LNCaP clone FGC (cell line): ENCODE results near the gene GRIK3.

Source experiments
- DNase-seq: peaks from one replicate; pipeline ENCODE4 v3.0.0-alpha.2; 2011; ENCODE audit warnings: low read depth
- H3K4me3 ChIP-seq: 2 replicates; pipeline ENCODE4 v1.5.1; 2011; ENCODE audit warnings: mild to moderate bottlenecking, low read depth, low read length, control low read depth
- CTCF ChIP-seq: IDR thresholded peaks from 2 replicates; pipeline ENCODE4 v1.5.1; 2012; ENCODE audit warnings: mild to moderate bottlenecking; ENCODE audit not compliant: control insufficient read depth, insufficient read depth; ENCODE audit errors: extremely low read depth

The GRIK3 gene

DNA sequence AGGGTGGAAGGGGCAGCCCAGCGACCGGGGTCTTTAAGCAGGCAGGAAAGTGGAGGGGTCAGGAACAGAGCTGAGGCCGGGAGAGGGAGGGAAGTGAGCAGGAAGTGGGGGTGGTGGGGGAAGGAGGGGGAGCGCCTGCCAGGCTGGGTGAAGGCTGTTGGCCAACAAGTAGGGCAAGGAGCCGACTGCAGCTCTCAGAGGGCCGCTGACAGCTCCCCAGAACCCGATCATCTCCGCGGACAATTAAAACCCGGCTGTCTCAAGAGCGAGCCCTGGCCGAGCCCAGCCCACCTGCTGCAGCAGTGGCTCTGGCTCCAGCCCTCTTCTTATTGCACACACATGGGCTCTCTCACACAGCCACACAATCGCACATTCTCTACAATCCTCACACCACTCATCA, 51.6 kb downstream of the GRIK3 start:
- DNase-seq: no peak
- no peak for TF ChIP-seq CTCF
- H3K4me3 ChIP-seq: no peak overlapping the region

DNA sequence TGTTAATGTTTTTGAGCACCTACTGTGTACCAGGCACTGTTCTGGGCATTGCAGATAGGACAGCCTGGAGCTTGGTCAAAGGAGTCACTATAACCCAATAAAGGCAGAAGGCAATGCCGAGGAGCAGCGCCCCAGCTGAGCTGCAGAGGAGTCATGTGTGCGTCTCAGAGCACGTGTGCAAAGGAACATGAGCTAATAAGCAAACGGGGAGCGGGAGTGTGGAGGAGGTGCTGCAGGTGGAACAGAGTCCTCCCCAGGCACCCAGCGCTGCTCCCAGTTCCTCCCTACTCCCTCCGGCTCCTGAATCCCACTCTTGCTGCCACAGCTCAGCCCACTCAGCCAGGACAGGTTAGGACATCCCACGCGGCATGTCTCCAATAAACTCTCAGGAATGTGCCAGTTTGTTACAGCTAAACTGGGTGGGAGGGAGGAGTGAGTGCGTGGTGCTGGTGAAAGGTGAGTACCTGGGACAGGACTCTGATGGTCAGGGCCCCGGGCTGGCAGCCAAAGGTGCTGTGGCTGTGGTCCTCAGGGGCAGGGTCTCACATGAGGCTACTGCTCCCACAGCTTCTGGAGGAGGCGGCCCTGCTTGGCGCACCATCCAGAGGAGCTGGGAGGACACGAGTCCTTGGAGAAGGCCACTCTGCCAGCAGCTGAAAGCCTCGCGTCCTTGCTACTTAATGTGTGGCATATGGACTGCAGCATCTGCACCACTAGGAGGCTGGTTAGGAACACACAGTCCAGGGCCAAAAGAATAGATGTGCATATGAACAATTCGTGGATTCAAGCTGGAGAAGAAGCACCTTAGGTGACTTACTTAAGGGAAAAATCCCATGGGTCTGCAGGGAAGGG, 52.3 kb downstream of the GRIK3 start:
- H3K4me3 ChIP-seq: no peak overlapping the region
- no peak for TF ChIP-seq CTCF
- DNase-seq: no peak

DNA sequence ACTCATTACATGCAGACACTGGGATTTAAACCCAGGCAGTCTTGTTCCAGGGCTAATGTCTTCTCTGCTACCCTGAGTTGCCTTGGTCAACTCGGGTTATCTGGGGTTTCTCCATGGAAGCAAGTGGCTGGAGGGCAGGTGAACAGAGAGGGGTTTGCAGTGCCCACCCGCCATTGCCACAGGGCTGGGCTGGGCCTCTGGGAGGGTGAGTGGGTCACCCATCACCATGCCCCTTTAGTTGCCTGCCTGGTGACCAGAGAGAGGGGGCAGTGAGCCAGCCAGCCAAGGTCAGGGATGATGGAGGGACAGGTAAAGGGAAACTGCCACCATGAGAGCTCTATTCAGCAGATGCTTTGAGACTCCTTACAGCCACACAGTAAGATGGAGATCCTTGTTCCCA, 53.2 kb downstream of the GRIK3 start:
- DNase-seq: no peak
- TF ChIP-seq CTCF: no peak
- H3K4me3 ChIP-seq: no peak overlapping the region

DNA sequence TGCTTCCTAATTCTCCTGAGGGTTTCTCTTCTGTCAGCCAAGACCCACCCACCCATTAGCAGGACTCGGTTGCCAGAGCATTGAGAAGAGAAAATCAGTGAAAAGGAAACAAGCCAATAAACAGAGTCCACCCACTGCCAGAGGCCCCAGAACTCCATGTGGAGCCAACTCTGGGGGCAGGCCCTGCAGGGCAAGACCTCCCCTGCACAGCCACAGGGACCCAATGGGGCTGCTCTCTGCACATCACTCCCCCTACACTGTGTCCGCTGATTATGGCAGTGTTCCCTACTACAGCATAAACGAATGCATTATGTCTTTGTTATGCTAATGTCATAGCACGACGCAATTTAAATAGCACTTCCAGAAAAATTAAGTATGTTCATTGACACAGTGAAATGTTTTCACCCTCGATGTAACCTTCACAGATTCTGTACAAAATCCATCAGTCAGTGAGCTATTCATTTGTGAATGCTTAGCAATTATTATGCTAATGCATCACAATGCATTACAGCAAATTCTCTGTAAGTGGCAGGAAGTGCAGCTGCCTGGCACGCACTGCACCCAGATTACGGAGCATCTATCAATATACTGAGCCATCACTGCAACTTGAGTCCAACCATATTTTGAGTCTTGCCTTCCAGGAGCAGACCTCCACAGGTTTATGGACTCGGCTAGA, 56.4 kb downstream of the GRIK3 start:
- no peak for TF ChIP-seq CTCF
- DNase-seq: no peak
- no peak overlapping the region for H3K4me3 ChIP-seq

DNA sequence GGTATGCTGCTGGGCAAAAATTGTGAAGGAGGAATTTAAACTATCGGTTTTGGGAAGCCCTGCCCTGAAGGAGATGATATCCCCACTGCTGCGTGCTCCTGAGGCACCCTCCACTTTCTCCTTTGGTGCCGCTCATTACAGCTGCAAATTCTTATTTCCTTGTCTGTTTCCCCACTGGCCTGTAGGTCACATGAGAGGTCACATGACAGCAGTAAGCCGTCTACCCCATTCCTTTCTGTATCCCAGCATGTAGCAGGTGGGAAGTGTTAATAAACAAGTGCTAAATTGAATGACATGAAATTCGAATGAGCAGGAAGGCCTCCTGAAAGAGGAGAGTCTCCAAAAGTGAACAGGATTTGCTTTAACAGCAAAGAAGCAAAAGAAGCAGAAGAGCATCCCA, 58.7 kb downstream of the GRIK3 start:
- H3K4me3 ChIP-seq: no peak overlapping the region
- DNase-seq: no peak
- TF ChIP-seq CTCF: no peak

DNA sequence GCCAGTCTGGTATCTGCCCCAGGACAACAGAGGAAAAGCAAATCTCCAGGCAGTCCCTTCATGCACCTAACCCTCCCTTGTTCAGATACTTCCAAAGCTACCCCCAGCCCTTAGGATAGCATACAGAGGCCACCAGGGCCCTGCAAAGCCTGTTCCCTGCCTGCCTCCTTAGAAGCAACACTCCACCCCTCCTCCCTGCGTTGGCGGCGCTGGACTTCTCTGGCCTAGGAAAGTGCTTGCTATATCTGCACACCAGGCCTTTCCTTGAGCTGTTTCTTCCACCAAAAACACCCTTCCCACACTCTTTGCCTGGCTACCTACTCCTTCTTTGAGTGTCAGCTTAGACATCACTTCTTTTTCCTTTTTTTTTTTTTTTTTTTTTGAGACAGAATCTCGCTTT, 61.3 kb downstream of the GRIK3 start:
- DNase-seq: no peak
- no peak for TF ChIP-seq CTCF

More for the DNA sequence above, 61.3 kb downstream of the GRIK3 start:
- no peak overlapping the region for H3K4me3 ChIP-seq
